K562 treated with DMSO at 1 percent for 48 hours (cell line): ENCODE data around the gene CNOT10. TPM values are rescaled to one million over a fixed set of nuclear protein-coding genes. Genes with fewer than 3 reads are reported as not detected.

Source experiments
- total RNA-seq: library from RNA; unstranded; fragments of 300-600 nt; gene quantifications from 2 replicates; pipeline ENCODE4 v1.2.3, GENCODE V29; 2022; ENCODE audit warnings: low replicate concordance; ENCODE audit errors: extremely low read depth

The CNOT10 gene, protein sequence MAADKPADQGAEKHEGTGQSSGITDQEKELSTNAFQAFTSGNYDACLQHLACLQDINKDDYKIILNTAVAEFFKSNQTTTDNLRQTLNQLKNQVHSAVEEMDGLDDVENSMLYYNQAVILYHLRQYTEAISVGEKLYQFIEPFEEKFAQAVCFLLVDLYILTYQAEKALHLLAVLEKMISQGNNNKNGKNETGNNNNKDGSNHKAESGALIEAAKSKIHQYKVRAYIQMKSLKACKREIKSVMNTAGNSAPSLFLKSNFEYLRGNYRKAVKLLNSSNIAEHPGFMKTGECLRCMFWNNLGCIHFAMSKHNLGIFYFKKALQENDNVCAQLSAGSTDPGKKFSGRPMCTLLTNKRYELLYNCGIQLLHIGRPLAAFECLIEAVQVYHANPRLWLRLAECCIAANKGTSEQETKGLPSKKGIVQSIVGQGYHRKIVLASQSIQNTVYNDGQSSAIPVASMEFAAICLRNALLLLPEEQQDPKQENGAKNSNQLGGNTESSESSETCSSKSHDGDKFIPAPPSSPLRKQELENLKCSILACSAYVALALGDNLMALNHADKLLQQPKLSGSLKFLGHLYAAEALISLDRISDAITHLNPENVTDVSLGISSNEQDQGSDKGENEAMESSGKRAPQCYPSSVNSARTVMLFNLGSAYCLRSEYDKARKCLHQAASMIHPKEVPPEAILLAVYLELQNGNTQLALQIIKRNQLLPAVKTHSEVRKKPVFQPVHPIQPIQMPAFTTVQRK
- not detected in 2 replicates for total RNA-seq

DNA sequence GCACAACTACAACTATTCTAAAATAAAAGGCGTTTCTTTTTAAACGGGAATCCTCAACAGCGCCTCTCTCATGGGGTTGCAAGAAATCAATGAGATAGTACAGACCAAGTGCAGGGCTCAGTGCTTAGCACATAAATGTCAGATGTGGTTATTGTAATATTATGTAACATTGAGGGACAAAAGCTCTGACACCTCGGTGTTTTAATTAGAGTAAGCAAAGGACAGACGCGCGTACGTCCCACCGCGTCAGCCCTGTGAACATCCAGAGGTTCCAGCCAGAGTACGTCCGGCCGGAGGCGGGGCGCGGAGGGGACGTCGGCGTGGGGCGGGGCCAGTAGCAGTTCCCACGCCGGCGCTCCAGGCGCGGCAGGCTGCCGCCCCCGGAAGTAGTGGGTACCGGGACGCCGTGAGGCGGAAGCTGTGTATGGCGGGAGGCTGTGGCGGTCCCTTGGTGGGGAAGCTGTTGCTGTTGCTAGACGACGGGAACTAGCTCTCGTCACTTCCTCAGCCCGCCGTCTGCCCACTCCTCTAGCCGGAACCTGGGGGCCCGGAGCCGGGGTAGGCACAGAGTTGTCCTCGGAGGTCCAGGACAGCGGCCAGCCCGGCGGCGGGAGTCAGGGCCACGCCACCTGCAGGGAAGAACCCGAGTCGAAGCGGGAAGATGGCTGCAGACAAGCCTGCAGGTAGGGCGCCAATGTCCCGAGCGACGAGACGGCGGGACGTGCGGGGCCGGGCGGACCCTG is at the start of gene CNOT10:
Gene CNOT10 (plus strand): TSS at position 389 of the 743 bp plus-strand sequence. CDS start 273 bp downstream, at position 662.

GRCh38 chr3:32817558-32818228 is 132.7 kb downstream of the CNOT10 start, which contains the start of gene TRIM71:
Gene TRIM71 (plus strand): TSS chr3:32817997. CDS start chr3:32818081, 84 bp downstream.

Other genes starting within 250 kb of the CNOT10 start
- not detected in 2 replicates for gene CMTM6, start 182.3 kb upstream of the CNOT10 start, total RNA-seq
- not detected in 2 replicates for gene DYNC1LI1, start 114.3 kb upstream of the CNOT10 start, total RNA-seq
- not detected in 2 replicates for gene TRIM71, start 132.8 kb downstream of the CNOT10 start, total RNA-seq